K562 (cell line): ENCODE measurements around the gene MYO16. TPM values are rescaled to one million over a fixed set of nuclear protein-coding genes. Genes with fewer than 3 reads are reported as not detected.

Experiments used
- CBFA2T2 ChIP-seq: fragments of 450-650 bp; conservative IDR thresholded peaks from 2 replicates; pipeline ENCODE4 v1.6.1; 2017; ENCODE audit warnings: mild to moderate bottlenecking
- E2F4 ChIP-seq: sonication (generic); formaldehyde crosslinking; IDR thresholded peaks from 2 replicates; pipeline ENCODE4 v1.8.0; 2022; ENCODE audit warnings: mild to moderate bottlenecking, low read depth, missing genetic modification reagents
- GABPA ChIP-seq: fragments of 200-800 bp; sonication (Bioruptor generic); conservative IDR thresholded peaks from 2 replicates; pipeline ENCODE4 v1.6.1; 2016; ENCODE audit warnings: low read depth, missing genetic modification characterization, missing compliant biosample characterization
- GABPB1 ChIP-seq: sonication (generic); formaldehyde crosslinking; IDR thresholded peaks from 2 replicates; pipeline ENCODE4 v1.8.0; 2022; ENCODE audit warnings: mild to moderate bottlenecking, missing genetic modification reagents
- IRF9 ChIP-seq: fragments of 450-650 bp; IDR thresholded peaks from 2 replicates; pipeline ENCODE4 v1.6.1; 2016; ENCODE audit warnings: missing biosample characterization, missing genetic modification characterization
- KLF1 ChIP-seq: fragments of 450-650 bp; IDR thresholded peaks from 2 replicates; pipeline ENCODE4 v1.6.1; 2016; ENCODE audit warnings: missing genetic modification characterization, missing compliant biosample characterization
- L3MBTL2 ChIP-seq: fragments of 450-650 bp; IDR thresholded peaks from 2 replicates; pipeline ENCODE4 v1.6.1; 2016; ENCODE audit warnings: mild to moderate bottlenecking, moderate library complexity
- MED1 ChIP-seq: sonication (generic); formaldehyde crosslinking; IDR thresholded peaks from 2 replicates; pipeline ENCODE4 v1.8.1; 2023; ENCODE audit warnings: missing genetic modification reagents, borderline replicate concordance
- MEIS2 ChIP-seq: fragments of 450-650 bp; IDR thresholded peaks from 2 replicates; pipeline ENCODE4 v1.6.1; 2014; ENCODE audit warnings: mild to moderate bottlenecking; ENCODE audit not compliant: partially characterized antibody
- NR0B1 ChIP-seq: fragments of 450-650 bp; IDR thresholded peaks from one replicate; pipeline ENCODE4 v1.6.1; 2018; ENCODE audit warnings: mild to moderate bottlenecking, moderate library complexity; ENCODE audit not compliant: partially characterized antibody
- SREBF1 ChIP-seq: fragments of 150-350 bp; IDR thresholded peaks from 2 replicates; pipeline ENCODE4 v1.6.1; 2014; ENCODE audit warnings: antibody characterized with exemption, low read depth, low read length, borderline replicate concordance
- ZC3H4 ChIP-seq: sonication (generic); formaldehyde crosslinking; IDR thresholded peaks from 2 replicates; pipeline ENCODE4 v1.9.0; 2021; ENCODE audit warnings: missing genetic modification reagents, borderline replicate concordance
- ZNF311 ChIP-seq: fragments of 250-450 bp; sonication (Bioruptor Pico); IDR thresholded peaks from 2 replicates; pipeline ENCODE4 v1.4.0; 2020; ENCODE audit warnings: mild to moderate bottlenecking, moderate library complexity
- polyA plus RNA-seq, 8 experiments: library from polyadenylated mRNA; depleted of rRNA in 4 of 8; stranded (reverse) in 5 of 8; unstranded in 3 of 8; fragments of >200 nt; fragmentation: Nextera tagmentation in 2 of 8; fragmentation: Illumina TruSeq in 1 of 8; extraction: Ambion mirVana in 2 of 8; extraction: Trizol in 1 of 8; gene quantifications; 2 replicates each; pipeline versions ENCODE4 v1.2.1 to v1.2.3, GENCODE V29; 2011 to 2014; ENCODE audit warnings: inconsistent platforms in 1 of 8, missing spikeins in 1 of 8
- total RNA-seq, 7 experiments: library from RNA; depleted of rRNA in 6 of 7; stranded (reverse); fragments of >200 nt in 6 of 7; fragmentation: Illumina TruSeq in 2 of 7; extraction: Trizol in 2 of 7; gene quantifications; 2 replicates each; pipeline versions ENCODE4 v1.2.1 to v1.2.3, GENCODE V29; 2011 to 2021; ENCODE audit warnings: low replicate concordance in 1 of 7
- TF ChIP-seq, protein P1 (sequence below): fragments of 450-650 bp; IDR thresholded peaks from 2 replicates; pipeline ENCODE4 v1.6.1; 2017; ENCODE audit warnings: mild to moderate bottlenecking, moderate library complexity
- TF ChIP-seq, protein P2 (sequence below): IDR thresholded peaks from 2 replicates; pipeline ENCODE4 v1.6.1; 2012; ENCODE audit warnings: low read depth, low read length, improper control_type of control experiment, borderline replicate concordance
- TF ChIP-seq, protein P3 (sequence below): sonication (generic); formaldehyde crosslinking; IDR thresholded peaks from 2 replicates; pipeline ENCODE4 v1.8.0; 2022; ENCODE audit warnings: missing genetic modification reagents, mild to moderate bottlenecking, moderate library complexity, borderline replicate concordance
- TF ChIP-seq, protein P4 (sequence below): fragments of 250-450 bp; sonication (Bioruptor Pico); IDR thresholded peaks from 2 replicates; pipeline ENCODE4 v1.4.0; 2020; ENCODE audit warnings: mild to moderate bottlenecking

The MYO16 gene
- total and polyA plus RNA-seq, 9 of the 15 experiments (the other 6 are each of a cell fraction or from before 2014, with no cell fraction given) = 4.3 to 45.7 (median 12.1) TPM

DNA sequence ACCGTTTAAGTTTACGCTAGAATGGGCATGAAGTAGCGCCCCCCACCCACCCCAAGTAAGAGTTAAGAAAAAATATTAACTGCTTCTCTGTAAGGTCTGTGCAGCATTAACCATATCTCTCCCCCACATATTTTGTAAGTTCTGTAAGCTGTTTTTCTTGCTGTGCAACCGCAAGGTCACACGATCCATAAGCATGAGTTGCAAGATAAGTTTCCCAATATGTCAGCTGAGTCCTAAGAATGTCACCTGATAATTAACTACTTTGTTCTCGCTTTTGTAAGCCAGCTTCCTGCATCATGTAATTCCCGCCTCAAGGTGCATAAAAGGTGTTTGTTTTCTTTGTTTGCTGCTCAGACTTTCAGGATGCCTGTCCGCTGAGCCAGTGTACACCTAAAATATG is 187.0 kb downstream of the MYO16 start (continued):
- TF ChIP-seq, protein P1, sequence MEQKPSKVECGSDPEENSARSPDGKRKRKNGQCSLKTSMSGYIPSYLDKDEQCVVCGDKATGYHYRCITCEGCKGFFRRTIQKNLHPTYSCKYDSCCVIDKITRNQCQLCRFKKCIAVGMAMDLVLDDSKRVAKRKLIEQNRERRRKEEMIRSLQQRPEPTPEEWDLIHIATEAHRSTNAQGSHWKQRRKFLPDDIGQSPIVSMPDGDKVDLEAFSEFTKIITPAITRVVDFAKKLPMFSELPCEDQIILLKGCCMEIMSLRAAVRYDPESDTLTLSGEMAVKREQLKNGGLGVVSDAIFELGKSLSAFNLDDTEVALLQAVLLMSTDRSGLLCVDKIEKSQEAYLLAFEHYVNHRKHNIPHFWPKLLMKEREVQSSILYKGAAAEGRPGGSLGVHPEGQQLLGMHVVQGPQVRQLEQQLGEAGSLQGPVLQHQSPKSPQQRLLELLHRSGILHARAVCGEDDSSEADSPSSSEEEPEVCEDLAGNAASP = no peak
- no peak for TF ChIP-seq SREBF1
- TF ChIP-seq, protein P2, sequence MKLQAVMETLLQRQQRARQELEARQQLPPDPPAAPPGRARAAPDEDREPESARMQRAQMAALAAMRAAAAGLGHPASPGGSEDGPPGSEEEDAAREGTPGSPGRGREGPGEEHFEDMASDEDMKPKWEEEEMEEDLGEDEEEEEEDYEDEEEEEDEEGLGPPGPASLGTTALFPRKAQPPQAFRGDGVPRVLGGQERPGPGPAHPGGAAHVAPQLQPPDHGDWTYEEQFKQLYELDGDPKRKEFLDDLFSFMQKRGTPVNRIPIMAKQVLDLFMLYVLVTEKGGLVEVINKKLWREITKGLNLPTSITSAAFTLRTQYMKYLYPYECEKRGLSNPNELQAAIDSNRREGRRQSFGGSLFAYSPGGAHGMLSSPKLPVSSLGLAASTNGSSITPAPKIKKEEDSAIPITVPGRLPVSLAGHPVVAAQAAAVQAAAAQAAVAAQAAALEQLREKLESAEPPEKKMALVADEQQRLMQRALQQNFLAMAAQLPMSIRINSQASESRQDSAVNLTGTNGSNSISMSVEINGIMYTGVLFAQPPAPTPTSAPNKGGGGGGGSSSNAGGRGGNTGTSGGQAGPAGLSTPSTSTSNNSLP = no peak
- no peak for TF ChIP-seq KLF1 (tag)
- peak; percentile 82 for TF ChIP-seq CBFA2T2
- TF ChIP-seq IRF9 (tag) = no peak
- TF ChIP-seq ZNF311 (CRISPR knock-in tag) = no peak
- TF ChIP-seq MEIS2 = peak; percentile 82
- TF ChIP-seq, protein P3, sequence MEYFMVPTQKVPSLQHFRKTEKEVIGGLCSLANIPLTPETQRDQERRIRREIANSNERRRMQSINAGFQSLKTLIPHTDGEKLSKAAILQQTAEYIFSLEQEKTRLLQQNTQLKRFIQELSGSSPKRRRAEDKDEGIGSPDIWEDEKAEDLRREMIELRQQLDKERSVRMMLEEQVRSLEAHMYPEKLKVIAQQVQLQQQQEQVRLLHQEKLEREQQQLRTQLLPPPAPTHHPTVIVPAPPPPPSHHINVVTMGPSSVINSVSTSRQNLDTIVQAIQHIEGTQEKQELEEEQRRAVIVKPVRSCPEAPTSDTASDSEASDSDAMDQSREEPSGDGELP (CRISPR knock-in tag) = peak; percentile 71; the same call in 1 of the 2 replicates
- 0 out of 2 replicates have a peak, but pooled peaks have one; percentile 12 for TF ChIP-seq L3MBTL2
- TF ChIP-seq GABPB1 (CRISPR knock-in tag) = no peak
- TF ChIP-seq E2F4 = no peak
- TF ChIP-seq ZC3H4 (CRISPR knock-in tag) = no peak
- TF ChIP-seq NR0B1 = no peak
- TF ChIP-seq, protein P4, sequence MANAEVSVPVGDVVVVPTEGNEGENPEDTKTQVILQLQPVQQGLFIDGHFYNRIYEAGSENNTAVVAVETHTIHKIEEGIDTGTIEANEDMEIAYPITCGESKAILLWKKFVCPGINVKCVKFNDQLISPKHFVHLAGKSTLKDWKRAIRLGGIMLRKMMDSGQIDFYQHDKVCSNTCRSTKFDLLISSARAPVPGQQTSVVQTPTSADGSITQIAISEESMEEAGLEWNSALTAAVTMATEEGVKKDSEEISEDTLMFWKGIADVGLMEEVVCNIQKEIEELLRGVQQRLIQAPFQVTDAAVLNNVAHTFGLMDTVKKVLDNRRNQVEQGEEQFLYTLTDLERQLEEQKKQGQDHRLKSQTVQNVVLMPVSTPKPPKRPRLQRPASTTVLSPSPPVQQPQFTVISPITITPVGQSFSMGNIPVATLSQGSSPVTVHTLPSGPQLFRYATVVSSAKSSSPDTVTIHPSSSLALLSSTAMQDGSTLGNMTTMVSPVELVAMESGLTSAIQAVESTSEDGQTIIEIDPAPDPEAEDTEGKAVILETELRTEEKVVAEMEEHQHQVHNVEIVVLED (CRISPR knock-in tag) = no peak
- no peak for TF ChIP-seq GABPA (tag)
- TF ChIP-seq MED1 = no peak
